Uterus (tissue), 2 donors: Measurements from ENCODE around the gene GRIN3A.

ENCODE experiments used
- POLR2A ChIP-seq, 2 donors: fragments of 450-650 bp; IDR thresholded peaks; one replicate each; pipeline ENCODE4 v1.6.1; 2016; ENCODE audit warnings: antibody characterized with exemption in 2 of 2, mild to moderate bottlenecking in 1 of 2, moderate library complexity in 1 of 2
- TF ChIP-seq, protein P1 (sequence below), 4 experiments: fragments of 200-600 bp in 2 of 4; fragments of 450-650 bp in 2 of 4; sonication (generic) in 2 of 4; IDR thresholded peaks; one replicate each; pipeline ENCODE4 v1.5.1; 2016 to 2019; ENCODE audit warnings: antibody characterized with exemption in 4 of 4, mild to moderate bottlenecking in 2 of 4, moderate library complexity in 1 of 4

DNA sequence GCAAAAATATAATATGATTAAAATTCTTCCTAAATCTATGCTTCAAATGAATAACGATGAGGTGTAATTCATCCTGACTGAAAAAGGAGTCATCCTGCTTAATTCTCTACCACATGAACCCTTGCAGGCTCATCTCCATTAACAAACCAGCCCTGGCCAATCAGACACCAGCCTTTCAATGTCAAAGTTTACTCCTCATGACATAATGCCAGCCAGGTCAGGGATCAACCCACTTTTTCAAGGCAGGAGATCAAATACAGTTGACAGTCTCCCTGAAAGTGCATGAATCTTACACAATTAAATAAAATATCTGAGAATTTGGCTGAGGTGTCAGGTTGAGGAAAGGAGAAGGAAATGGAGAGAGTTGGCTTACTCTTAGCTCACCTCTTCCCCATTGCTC, 7.0 kb downstream of the GRIN3A start:
- TF ChIP-seq, protein P1, sequence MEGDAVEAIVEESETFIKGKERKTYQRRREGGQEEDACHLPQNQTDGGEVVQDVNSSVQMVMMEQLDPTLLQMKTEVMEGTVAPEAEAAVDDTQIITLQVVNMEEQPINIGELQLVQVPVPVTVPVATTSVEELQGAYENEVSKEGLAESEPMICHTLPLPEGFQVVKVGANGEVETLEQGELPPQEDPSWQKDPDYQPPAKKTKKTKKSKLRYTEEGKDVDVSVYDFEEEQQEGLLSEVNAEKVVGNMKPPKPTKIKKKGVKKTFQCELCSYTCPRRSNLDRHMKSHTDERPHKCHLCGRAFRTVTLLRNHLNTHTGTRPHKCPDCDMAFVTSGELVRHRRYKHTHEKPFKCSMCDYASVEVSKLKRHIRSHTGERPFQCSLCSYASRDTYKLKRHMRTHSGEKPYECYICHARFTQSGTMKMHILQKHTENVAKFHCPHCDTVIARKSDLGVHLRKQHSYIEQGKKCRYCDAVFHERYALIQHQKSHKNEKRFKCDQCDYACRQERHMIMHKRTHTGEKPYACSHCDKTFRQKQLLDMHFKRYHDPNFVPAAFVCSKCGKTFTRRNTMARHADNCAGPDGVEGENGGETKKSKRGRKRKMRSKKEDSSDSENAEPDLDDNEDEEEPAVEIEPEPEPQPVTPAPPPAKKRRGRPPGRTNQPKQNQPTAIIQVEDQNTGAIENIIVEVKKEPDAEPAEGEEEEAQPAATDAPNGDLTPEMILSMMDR (IDR thresholded peaks at IDR 0.05): no peak
- no peak for TF ChIP-seq POLR2A (IDR thresholded peaks at IDR 0.05)
